Panc1 (cell line): ENCODE data around the gene DENND4C.

Source experiments
- TF ChIP-seq, protein P1 (sequence below): fragments of 450-650 bp; IDR thresholded peaks from 2 replicates; pipeline ENCODE4 v1.5.1; 2017; ENCODE audit warnings: mild to moderate bottlenecking
- TF ChIP-seq, protein P2 (sequence below), 2 experiments: IDR thresholded peaks; 2 replicates each; pipeline ENCODE4 v1.6.1; 2011 to 2012; ENCODE audit warnings: low read depth in 2 of 2, control low read depth in 1 of 2, low read length in 1 of 2, mild to moderate bottlenecking in 1 of 2, moderate library complexity in 1 of 2; ENCODE audit not compliant: insufficient read depth in 1 of 2

DNA sequence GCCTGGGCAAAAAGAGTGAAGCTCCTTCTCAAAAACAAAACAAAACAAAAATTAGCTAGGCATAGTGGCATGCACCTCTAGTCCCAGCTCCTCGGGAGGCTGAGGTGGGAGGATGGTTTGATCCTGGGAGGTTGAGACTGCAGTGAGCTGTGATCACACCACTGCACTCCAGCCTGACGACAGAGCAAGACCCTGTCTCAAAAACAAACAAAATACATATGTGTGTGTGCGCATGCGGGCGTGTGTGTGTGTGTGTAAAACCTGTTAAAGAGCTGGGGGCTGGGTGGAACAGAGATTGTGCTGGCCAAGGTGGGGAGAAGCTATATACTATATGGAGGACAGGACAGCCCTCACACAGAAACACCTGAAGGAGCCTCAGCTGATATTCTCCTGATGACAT, 27.4 kb upstream of the DENND4C start:
- TF ChIP-seq, protein P1, sequence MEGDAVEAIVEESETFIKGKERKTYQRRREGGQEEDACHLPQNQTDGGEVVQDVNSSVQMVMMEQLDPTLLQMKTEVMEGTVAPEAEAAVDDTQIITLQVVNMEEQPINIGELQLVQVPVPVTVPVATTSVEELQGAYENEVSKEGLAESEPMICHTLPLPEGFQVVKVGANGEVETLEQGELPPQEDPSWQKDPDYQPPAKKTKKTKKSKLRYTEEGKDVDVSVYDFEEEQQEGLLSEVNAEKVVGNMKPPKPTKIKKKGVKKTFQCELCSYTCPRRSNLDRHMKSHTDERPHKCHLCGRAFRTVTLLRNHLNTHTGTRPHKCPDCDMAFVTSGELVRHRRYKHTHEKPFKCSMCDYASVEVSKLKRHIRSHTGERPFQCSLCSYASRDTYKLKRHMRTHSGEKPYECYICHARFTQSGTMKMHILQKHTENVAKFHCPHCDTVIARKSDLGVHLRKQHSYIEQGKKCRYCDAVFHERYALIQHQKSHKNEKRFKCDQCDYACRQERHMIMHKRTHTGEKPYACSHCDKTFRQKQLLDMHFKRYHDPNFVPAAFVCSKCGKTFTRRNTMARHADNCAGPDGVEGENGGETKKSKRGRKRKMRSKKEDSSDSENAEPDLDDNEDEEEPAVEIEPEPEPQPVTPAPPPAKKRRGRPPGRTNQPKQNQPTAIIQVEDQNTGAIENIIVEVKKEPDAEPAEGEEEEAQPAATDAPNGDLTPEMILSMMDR: no peak
- TF ChIP-seq, protein P2, sequence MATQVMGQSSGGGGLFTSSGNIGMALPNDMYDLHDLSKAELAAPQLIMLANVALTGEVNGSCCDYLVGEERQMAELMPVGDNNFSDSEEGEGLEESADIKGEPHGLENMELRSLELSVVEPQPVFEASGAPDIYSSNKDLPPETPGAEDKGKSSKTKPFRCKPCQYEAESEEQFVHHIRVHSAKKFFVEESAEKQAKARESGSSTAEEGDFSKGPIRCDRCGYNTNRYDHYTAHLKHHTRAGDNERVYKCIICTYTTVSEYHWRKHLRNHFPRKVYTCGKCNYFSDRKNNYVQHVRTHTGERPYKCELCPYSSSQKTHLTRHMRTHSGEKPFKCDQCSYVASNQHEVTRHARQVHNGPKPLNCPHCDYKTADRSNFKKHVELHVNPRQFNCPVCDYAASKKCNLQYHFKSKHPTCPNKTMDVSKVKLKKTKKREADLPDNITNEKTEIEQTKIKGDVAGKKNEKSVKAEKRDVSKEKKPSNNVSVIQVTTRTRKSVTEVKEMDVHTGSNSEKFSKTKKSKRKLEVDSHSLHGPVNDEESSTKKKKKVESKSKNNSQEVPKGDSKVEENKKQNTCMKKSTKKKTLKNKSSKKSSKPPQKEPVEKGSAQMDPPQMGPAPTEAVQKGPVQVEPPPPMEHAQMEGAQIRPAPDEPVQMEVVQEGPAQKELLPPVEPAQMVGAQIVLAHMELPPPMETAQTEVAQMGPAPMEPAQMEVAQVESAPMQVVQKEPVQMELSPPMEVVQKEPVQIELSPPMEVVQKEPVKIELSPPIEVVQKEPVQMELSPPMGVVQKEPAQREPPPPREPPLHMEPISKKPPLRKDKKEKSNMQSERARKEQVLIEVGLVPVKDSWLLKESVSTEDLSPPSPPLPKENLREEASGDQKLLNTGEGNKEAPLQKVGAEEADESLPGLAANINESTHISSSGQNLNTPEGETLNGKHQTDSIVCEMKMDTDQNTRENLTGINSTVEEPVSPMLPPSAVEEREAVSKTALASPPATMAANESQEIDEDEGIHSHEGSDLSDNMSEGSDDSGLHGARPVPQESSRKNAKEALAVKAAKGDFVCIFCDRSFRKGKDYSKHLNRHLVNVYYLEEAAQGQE (IDR thresholded peaks at IDR 0.05; ENCODE audit: insufficient read depth in 1 of 2, low read depth in 2 of 2, low read length in 1 of 2): no peak
